Subcutaneous abdominal adipose tissue (tissue), 5 donors: Measurements from ENCODE around the gene NRGN.

Experiments used
- H3K27ac ChIP-seq: one replicate; pipeline ENCODE4 v1.7.0; 2013; ENCODE audit warnings: low read depth, mild to moderate bottlenecking, inconsistent platforms, low read length, moderate library complexity
- H3K27me3 ChIP-seq, 5 donors: one replicate each; pipeline ENCODE4 v1.7.0; 2013; ENCODE audit warnings: low read length in 5 of 5, inconsistent platforms in 1 of 5; ENCODE audit not compliant: control insufficient read depth in 5 of 5, insufficient read depth in 4 of 5
- H3K36me3 ChIP-seq, 5 donors: one replicate each; pipeline ENCODE4 v1.7.0; 2013; ENCODE audit warnings: low read length in 5 of 5; ENCODE audit not compliant: control insufficient read depth in 5 of 5, insufficient read depth in 5 of 5
- H3K4me1 ChIP-seq, 5 donors: one replicate each; pipeline ENCODE4 v1.7.0; 2013; ENCODE audit warnings: low read length in 5 of 5, mild to moderate bottlenecking in 3 of 5, moderate library complexity in 1 of 5; ENCODE audit not compliant: control insufficient read depth in 5 of 5, insufficient read depth in 5 of 5
- H3K4me3 ChIP-seq, 5 donors: one replicate each; pipeline ENCODE4 v1.7.0; 2013; ENCODE audit warnings: low read length in 5 of 5, low read depth in 1 of 5
- H3K9ac ChIP-seq, 5 donors: one replicate each; pipeline ENCODE4 v1.7.0; 2013; ENCODE audit warnings: low read length in 5 of 5, mild to moderate bottlenecking in 4 of 5, moderate library complexity in 3 of 5
- H3K9me3 ChIP-seq, 5 donors: one replicate each; pipeline ENCODE4 v1.7.0; 2013; ENCODE audit warnings: low read length in 5 of 5; ENCODE audit not compliant: control insufficient read depth in 5 of 5
- donor health status: healthy.
- donor health status: healthy.
- donor health status: healthy.
- donor health status: healthy.
- donor health status: healthy.

The NRGN gene

GRCh38 chr11:124739479-124740276, at the start of gene NRGN:
TSS of gene NRGN (plus strand) at chr11:124739942. CDS start at chr11:124740085, 143 bp downstream.
- Histone ChIP-seq H3K27me3 (peaks cover 9 to 25% (median 19%) of the 10 kb centered on the region in 5 donors), H3K27ac (no peak within 1 kb of the TSS), H3K9ac (peak within 1 kb of the TSS in 1 of 5 donors; percentile 2)

GRCh38 chr11:124693142-124693541, 46.6 kb upstream of the NRGN start:
- H3K36me3 ChIP-seq = no peaks in the 10 kb centered on the region
- H3K27ac ChIP-seq = no peak overlapping the region
- H3K9ac ChIP-seq = no peak overlapping the region
- no peaks in the 10 kb centered on the region for H3K27me3 ChIP-seq
- no peaks in the 10 kb centered on the region for H3K4me1 ChIP-seq
- no peak overlapping the region for H3K4me3 ChIP-seq
- H3K9me3 ChIP-seq = no peaks in the 10 kb centered on the region

More at GRCh38 chr11:124739479-124740276, at the start of gene NRGN:
- H3K4me1 ChIP-seq = peaks cover 2 to 18% (median 17%) of the 10 kb centered on the region in 5 donors
- no peaks in the 10 kb centered on the region for H3K36me3 ChIP-seq
- H3K9me3 ChIP-seq = no peaks in the 10 kb centered on the region
- H3K4me3 ChIP-seq = peak within 1 kb of the TSS; percentile 38 to 64 (median 63)

- Histone ChIP-seq H3K36me3 (no peaks in the 10 kb centered on the region), H3K4me1 (no peaks in the 10 kb centered on the region), H3K9ac (no peak overlapping the region), H3K9me3 (no peaks in the 10 kb centered on the region), H3K27me3 (peaks cover 0 to 2% (median 0%) of the 10 kb centered on the region in 5 donors), H3K27ac (no peak overlapping the region), H3K4me3 (no peak overlapping the region)
Measured at GRCh38 chr11:124699547-124699946, 40.2 kb upstream of the NRGN start.

- no peaks in the 10 kb centered on the region for H3K9me3 ChIP-seq
- no peak overlapping the region for H3K27ac ChIP-seq
- no peak overlapping the region for H3K4me3 ChIP-seq
- no peak overlapping the region for H3K9ac ChIP-seq
- H3K27me3 ChIP-seq = peaks cover 0 to 2% (median 0%) of the 10 kb centered on the region in 5 donors
- no peaks in the 10 kb centered on the region for H3K36me3 ChIP-seq
- no peaks in the 10 kb centered on the region for H3K4me1 ChIP-seq
Measured at GRCh38 chr11:124700028-124700427, 39.7 kb upstream of the NRGN start.

- Histone ChIP-seq H3K9ac (no peak overlapping the region), H3K36me3 (no peaks in the 10 kb centered on the region), H3K27me3 (peaks cover 0 to 2% (median 0%) of the 10 kb centered on the region in 5 donors), H3K4me3 (no peak overlapping the region), H3K4me1 (no peaks in the 10 kb centered on the region), H3K9me3 (peaks cover 0 to 11% (median 9%) of the 10 kb centered on the region in 5 donors), H3K27ac (no peak overlapping the region)
Measured at GRCh38 chr11:124707829-124708228, 31.9 kb upstream of the NRGN start.

- peaks cover 0 to 11% (median 9%) of the 10 kb centered on the region in 5 donors for H3K9me3 ChIP-seq
- H3K36me3 ChIP-seq = no peaks in the 10 kb centered on the region
- no peak overlapping the region for H3K4me3 ChIP-seq
- peaks cover 3 to 15% (median 8%) of the 10 kb centered on the region in 5 donors for H3K27me3 ChIP-seq
- peaks cover 0 to 2% (median under 1%) of the 10 kb centered on the region in 5 donors for H3K4me1 ChIP-seq
- H3K27ac ChIP-seq = no peak overlapping the region
- H3K9ac ChIP-seq = no peak overlapping the region
Measured at GRCh38 chr11:124712392-124712791, 27.4 kb upstream of the NRGN start.

- Histone ChIP-seq H3K9ac (no peak overlapping the region), H3K9me3 (no peaks in the 10 kb centered on the region), H3K36me3 (no peaks in the 10 kb centered on the region), H3K27me3 (peaks cover 19 to 43% (median 35%) of the 10 kb centered on the region in 5 donors), H3K4me1 (peaks cover 2 to 17% (median 16%) of the 10 kb centered on the region in 5 donors), H3K4me3 (no peak overlapping the region), H3K27ac (no peak overlapping the region)
Measured at GRCh38 chr11:124716591-124716990, 23.2 kb upstream of the NRGN start.

- H3K9ac ChIP-seq = peak overlapping the region in 2 of 5 donors; percentile 6 to 31
- H3K4me3 ChIP-seq = peak overlapping the region in 4 of 5 donors; percentile 45 to 62 (median 59)
- no peaks in the 10 kb centered on the region for H3K9me3 ChIP-seq
- H3K4me1 ChIP-seq = peaks cover 2 to 17% (median 16%) of the 10 kb centered on the region in 5 donors
- H3K27me3 ChIP-seq = peaks cover 25 to 49% (median 35%) of the 10 kb centered on the region in 5 donors
- H3K27ac ChIP-seq = no peak overlapping the region
- H3K36me3 ChIP-seq = no peaks in the 10 kb centered on the region
Measured at GRCh38 chr11:124717421-124717785, 22.3 kb upstream of the NRGN start.

GRCh38 chr11:124717786-124718651, 21.7 kb upstream of the NRGN start:
- Histone ChIP-seq H3K4me1 (peaks cover 2 to 17% (median 16%) of the 10 kb centered on the region in 5 donors), H3K27ac (no peak overlapping the region), H3K27me3 (peaks cover 25 to 54% (median 37%) of the 10 kb centered on the region in 5 donors), H3K9ac (peak overlapping the region in 3 of 5 donors; percentile 6 to 54 (median 31)), H3K4me3 (peak overlapping the region; percentile 22 to 62 (median 59)), H3K9me3 (no peaks in the 10 kb centered on the region), H3K36me3 (no peaks in the 10 kb centered on the region)
